Skeletal muscle tissue (tissue), 4 donors: ENCODE results near the gene FEM1B. TPM values are rescaled to one million over a fixed set of nuclear protein-coding genes. Genes with fewer than 3 reads are reported as not detected.

Experiments
- H3K27ac ChIP-seq: one replicate; pipeline ENCODE4 v1.7.0; 2013; ENCODE audit warnings: mild to moderate bottlenecking, low read depth, low read length, inconsistent platforms
- H3K27me3 ChIP-seq, 3 donors: one replicate each; pipeline ENCODE4 v1.7.0; 2013; ENCODE audit warnings: low read length in 3 of 3; ENCODE audit not compliant: control insufficient read depth in 3 of 3, insufficient read depth in 3 of 3
- H3K36me3 ChIP-seq, 3 donors: one replicate each; pipeline ENCODE4 v1.7.0; 2013; ENCODE audit warnings: low read length in 3 of 3; ENCODE audit not compliant: control insufficient read depth in 3 of 3, insufficient read depth in 3 of 3
- H3K4me1 ChIP-seq, 3 donors: one replicate each; pipeline ENCODE4 v1.7.0; 2013; ENCODE audit warnings: low read length in 3 of 3, mild to moderate bottlenecking in 3 of 3; ENCODE audit not compliant: control insufficient read depth in 3 of 3, insufficient read depth in 3 of 3
- H3K4me3 ChIP-seq, 3 donors: one replicate each; pipeline ENCODE4 v1.7.0; 2013; ENCODE audit warnings: low read length in 3 of 3
- H3K9ac ChIP-seq, 3 donors: one replicate each; pipeline ENCODE4 v1.7.0; 2013; ENCODE audit warnings: low read length in 3 of 3, mild to moderate bottlenecking in 3 of 3, moderate library complexity in 2 of 3, low read depth in 1 of 3
- H3K9me3 ChIP-seq, 3 donors: one replicate each; pipeline ENCODE4 v1.7.0; 2013; ENCODE audit warnings: low read length in 3 of 3; ENCODE audit not compliant: control insufficient read depth in 3 of 3
- total RNA-seq: library from RNA; depleted of rRNA; stranded (reverse); fragments of >200 nt; gene quantifications from one replicate; pipeline ENCODE4 v1.2.3, GENCODE V29; 2014
- donor health status: Osteomylitis.

FEM1B gene
- total RNA-seq, 1 donor from 2014 or later: 42.8 TPM

DNA sequence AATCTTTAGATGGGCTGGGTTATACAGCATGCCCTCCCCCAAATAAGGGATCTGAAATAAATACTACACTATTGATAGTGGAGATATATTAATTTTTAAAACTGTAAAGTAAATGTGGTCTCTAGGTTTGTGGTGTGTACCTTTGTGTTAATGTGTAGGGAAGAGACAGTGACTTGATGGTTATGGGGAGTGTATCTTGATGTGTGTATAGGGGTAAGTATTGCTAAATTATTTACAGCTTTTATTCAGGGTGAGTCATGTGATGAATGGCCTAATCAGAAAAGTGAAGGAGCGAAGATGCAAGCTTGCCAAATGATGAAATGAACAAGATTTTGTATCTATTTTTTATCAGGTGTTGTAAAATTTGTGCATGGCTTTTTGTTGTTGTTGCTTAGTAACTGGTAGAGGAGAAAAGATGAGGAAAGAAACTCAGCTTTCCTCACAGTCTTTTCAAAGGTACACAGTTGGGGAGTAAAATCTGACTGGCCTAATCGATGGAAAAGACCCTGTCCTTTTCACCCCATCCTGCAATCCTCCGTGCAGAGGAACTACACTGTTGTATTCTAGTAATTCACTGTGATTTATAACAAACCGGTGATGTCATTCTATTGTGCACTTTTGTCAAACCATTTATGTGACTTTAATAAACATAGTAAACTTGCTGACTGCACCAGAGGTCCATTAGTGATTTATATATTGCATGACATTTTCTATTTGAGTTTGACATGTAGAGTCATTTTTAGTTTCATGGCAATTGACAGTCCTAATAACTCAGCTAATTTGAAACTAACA, 17.7 kb downstream of the FEM1B start:
- peaks cover 5 to 16% (median 10%) of the 10 kb centered on the region in 3 donors for H3K4me1 ChIP-seq
- H3K36me3 ChIP-seq: peaks cover 5 to 18% (median 10%) of the 10 kb centered on the region in 3 donors

DNA sequence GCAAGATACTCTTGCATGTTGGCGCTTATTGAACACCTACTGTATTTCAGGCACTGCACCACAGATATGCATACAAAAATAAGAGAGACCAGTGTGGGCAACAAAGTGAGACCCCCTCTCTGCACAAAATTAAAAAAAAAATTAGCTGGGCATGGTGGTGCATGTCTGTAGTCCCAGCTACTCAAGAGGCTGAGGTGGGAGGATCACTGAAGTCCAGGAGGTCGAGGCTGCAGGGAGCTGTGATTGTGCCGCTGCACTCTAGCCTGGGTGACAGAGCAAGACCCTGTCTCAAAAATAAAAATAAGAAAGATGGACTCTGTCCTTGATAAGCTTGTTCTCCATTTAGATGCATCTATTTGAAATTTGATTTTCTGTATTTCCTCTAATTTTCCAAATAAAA, 20.8 kb downstream of the FEM1B start:
- H3K36me3 ChIP-seq: peaks cover 0 to 7% (median 3%) of the 10 kb centered on the region in 3 donors
- H3K9ac ChIP-seq: no peak overlapping the region
- H3K4me1 ChIP-seq: peaks cover 5 to 9% (median 5%) of the 10 kb centered on the region in 3 donors
- no peaks in the 10 kb centered on the region for H3K27me3 ChIP-seq
- no peaks in the 10 kb centered on the region for H3K9me3 ChIP-seq
- H3K27ac ChIP-seq: no peak overlapping the region
- H3K4me3 ChIP-seq: no peak overlapping the region

More for the DNA sequence above, 17.7 kb downstream of the FEM1B start:
- Histone ChIP-seq H3K27ac (no peak overlapping the region), H3K4me3 (no peak overlapping the region), H3K9ac (no peak overlapping the region), H3K27me3 (no peaks in the 10 kb centered on the region), H3K9me3 (no peaks in the 10 kb centered on the region)

- Histone ChIP-seq H3K27me3 (no peaks in the 10 kb centered on the region), H3K4me1 (peaks cover 5 to 9% (median 5%) of the 10 kb centered on the region in 3 donors), H3K4me3 (peak overlapping the region; percentile 13 to 65 (median 41)), H3K27ac (no peak overlapping the region), H3K36me3 (peaks cover 0 to 7% (median 3%) of the 10 kb centered on the region in 3 donors), H3K9me3 (no peaks in the 10 kb centered on the region), H3K9ac (peak overlapping the region in 1 of 3 donors; percentile 27)
Observed at GRCh38 chr15:68298882-68299381, 21.4 kb downstream of the FEM1B start.

DNA sequence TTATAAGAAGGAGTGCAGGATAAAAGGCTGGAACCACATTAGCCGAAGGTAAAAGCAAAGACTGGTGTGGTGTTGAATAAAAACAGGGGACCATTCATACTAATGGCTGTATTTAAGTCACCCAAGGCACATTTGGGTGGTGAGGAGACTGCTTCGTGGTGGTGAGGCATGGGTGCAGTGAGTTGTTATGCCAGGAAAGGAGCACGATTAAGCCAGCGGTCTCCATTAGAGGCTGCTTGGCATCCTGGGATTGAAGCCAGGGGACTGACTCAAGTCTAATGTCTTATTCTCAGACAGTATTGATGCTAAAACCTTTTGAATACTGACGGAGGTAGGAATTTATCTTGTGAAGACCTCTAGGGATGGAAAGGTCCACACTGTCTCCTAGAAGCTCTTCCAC, 21.9 kb downstream of the FEM1B start:
- H3K4me3 ChIP-seq: peak overlapping the region; percentile 13 to 65 (median 23)
- H3K27me3 ChIP-seq: no peaks in the 10 kb centered on the region
- peaks cover 0 to 7% (median 3%) of the 10 kb centered on the region in 3 donors for H3K36me3 ChIP-seq
- no peak overlapping the region for H3K9ac ChIP-seq
- H3K9me3 ChIP-seq: no peaks in the 10 kb centered on the region
- H3K27ac ChIP-seq: no peak overlapping the region
- peaks cover 5 to 9% (median 5%) of the 10 kb centered on the region in 3 donors for H3K4me1 ChIP-seq

DNA sequence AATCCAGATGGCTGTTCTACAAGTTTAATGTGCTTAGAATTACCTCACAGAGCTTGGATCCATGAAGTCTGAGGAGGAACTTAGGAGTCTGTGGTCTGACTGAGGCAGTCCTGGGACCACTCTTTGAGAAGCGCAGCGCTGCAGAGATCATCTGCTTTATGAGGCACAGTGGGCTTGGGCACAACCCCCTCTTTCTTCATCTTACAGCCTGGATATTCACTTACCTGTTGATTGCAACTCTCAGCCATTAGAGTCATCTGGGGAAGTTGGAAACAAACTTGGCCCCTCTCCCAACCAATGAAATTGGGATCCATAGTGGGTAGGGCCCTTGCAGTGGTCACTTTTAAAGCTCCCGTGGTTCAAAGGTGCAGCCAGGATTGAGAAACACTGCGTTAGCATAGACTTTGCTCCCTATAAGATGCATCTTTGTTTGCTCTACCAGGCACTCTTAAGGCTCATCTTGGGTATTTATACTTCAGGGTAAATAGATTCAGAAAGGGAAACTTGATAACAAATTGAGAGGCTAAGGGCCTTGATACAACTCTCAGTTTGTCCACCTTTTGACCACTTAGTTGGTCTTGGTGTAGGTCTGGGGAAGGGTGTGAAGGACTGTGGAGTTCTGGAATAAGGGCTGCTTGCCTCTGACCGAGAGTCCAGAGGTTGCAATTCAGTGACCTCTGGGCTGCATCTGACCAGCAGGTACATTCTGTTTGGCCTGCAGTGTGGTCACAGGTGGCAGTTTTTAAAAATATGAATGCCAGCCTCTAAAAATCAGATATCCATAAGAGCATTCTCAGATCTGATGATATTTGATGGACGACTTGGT, 22.8 kb downstream of the FEM1B start:
- Histone ChIP-seq H3K27me3 (no peaks in the 10 kb centered on the region), H3K9ac (no peak overlapping the region), H3K4me3 (no peak overlapping the region), H3K9me3 (no peaks in the 10 kb centered on the region), H3K4me1 (peaks cover 5 to 8% (median 5%) of the 10 kb centered on the region in 3 donors), H3K36me3 (peaks cover 0 to 6% (median 3%) of the 10 kb centered on the region in 3 donors), H3K27ac (no peak overlapping the region)

- H3K27me3 ChIP-seq: no peaks in the 10 kb centered on the region
- H3K27ac ChIP-seq: no peak overlapping the region
- H3K4me3 ChIP-seq: no peak overlapping the region
- H3K9ac ChIP-seq: no peak overlapping the region
- H3K9me3 ChIP-seq: no peaks in the 10 kb centered on the region
- H3K36me3 ChIP-seq: peaks cover 0 to 6% (median 3%) of the 10 kb centered on the region in 3 donors
- H3K4me1 ChIP-seq: peaks cover 5 to 6% (median 5%) of the 10 kb centered on the region in 3 donors
Observed at GRCh38 chr15:68301301-68301700, 23.8 kb downstream of the FEM1B start.

GRCh38 chr15:68302729-68303128, 25.2 kb downstream of the FEM1B start:
- H3K36me3 ChIP-seq: peaks cover 0 to 4% (median 2%) of the 10 kb centered on the region in 3 donors
- H3K27ac ChIP-seq: no peak overlapping the region
- H3K4me1 ChIP-seq: peaks cover 5 to 8% (median 6%) of the 10 kb centered on the region in 3 donors
- H3K4me3 ChIP-seq: no peak overlapping the region
- no peak overlapping the region for H3K9ac ChIP-seq
- H3K27me3 ChIP-seq: no peaks in the 10 kb centered on the region
- H3K9me3 ChIP-seq: no peaks in the 10 kb centered on the region

DNA sequence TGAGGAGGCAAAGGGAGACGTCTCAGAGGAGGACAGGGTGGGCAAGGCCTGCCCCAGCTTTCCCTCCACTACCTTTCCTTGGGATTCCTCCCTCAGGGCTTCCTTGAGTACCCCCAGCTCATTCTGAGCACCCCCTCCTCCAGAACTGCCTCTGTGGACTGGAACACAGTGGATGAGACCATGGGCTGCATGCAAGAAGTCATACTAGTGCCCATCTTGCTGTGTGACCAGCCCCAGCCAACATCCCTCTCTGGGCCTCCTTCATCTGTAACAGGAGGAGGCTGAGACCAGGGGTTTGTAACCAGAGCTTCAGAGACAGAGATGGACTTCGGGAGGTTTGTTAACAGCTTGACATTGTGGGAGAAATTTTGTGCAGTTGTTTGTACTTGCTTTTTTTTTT, 25.6 kb downstream of the FEM1B start:
- peaks cover 5 to 8% (median 6%) of the 10 kb centered on the region in 3 donors for H3K4me1 ChIP-seq
- H3K4me3 ChIP-seq: no peak overlapping the region

GRCh38 chr15:68303560-68304436, 26.3 kb downstream of the FEM1B start:
- H3K9ac ChIP-seq: no peak overlapping the region
- H3K27me3 ChIP-seq: no peaks in the 10 kb centered on the region
- H3K9me3 ChIP-seq: no peaks in the 10 kb centered on the region
- H3K36me3 ChIP-seq: peaks cover 0 to 1% (median 0%) of the 10 kb centered on the region in 3 donors
- no peak overlapping the region for H3K4me3 ChIP-seq
- peaks cover 5 to 7% (median 6%) of the 10 kb centered on the region in 3 donors for H3K4me1 ChIP-seq
- no peak overlapping the region for H3K27ac ChIP-seq

More for the DNA sequence above, 25.6 kb downstream of the FEM1B start:
- Histone ChIP-seq H3K9me3 (no peaks in the 10 kb centered on the region), H3K27me3 (no peaks in the 10 kb centered on the region), H3K36me3 (peaks cover 0 to 1% (median 0%) of the 10 kb centered on the region in 3 donors), H3K9ac (no peak overlapping the region), H3K27ac (no peak overlapping the region)
